ENCODE data around the gene KIFBP.
"Not testable (repeated sequence)": the region's sequence is repeated elsewhere in the genome, so short reads cannot be mapped to it uniquely, and the experiment has no call there.

Gene KIFBP

GRCh38 chr10:68988530-68989316 lies at the start of gene KIFBP:
Gene KIFBP, plus strand, starts transcription at chr10:68988803. Its CDS starts 30 bp downstream, at chr10:68988833.
- peak; percentile 100 for DNase-seq

DNA sequence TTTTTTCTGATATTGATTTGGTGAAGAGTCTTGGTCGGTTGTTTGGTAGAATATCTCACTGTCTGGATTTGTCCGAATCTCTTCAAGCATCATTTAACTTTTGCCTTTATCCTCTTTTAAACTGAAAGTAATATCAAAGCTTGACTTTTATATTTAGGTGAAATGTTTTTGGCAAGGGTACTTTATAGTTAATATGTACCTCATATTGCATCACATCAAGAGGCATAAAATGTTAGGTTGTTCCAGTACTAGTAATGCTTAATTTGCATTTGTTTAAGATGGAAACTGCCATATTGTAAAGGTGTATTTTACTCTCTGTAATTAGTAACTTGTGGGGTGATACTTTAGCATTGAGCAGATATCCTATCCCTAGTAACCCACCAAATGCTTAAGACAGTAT lies 49.7 kb upstream of the KIFBP start:
- DNase-seq = no peak

DNA sequence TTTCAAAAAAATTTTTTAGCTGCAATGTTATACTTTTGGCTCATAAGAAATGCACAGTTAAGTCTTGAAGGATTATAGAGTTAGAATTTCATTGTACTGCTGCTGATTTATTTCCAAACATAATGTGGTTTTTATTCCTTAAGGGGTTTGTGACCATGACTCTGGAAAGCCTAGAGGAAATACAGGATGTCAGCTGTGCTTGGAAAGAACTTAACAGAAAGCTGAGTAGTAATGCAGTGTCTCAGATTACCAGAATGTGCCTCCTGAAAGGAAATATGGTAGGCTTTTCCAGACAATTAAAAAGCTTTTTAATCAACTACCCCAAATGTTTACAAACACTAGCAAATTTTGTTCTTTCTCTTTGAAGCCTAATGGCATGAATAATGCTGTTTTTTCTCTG lies 47.7 kb upstream of the KIFBP start:
- not testable (repeated sequence) for DNase-seq

DNA sequence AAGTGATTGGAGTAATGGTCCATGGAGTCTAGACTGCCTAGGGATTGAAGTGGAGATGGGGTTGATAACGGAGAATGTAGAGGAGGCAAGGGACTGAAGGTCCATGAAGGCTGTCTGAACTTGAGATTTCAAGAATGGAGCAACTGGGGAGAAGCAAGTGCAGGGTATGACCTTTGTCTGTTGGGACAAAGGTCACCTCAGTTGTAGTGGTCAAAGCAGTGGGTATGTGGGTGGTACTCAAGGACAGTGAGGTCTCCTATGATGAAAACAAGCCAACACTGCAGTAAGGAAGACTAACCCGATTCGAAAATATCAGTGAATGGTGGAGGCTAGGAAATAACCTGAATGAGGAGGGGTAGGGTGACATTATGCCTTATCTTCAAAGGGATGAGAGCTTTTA lies 38.0 kb upstream of the KIFBP start:
- no peak for DNase-seq

DNA sequence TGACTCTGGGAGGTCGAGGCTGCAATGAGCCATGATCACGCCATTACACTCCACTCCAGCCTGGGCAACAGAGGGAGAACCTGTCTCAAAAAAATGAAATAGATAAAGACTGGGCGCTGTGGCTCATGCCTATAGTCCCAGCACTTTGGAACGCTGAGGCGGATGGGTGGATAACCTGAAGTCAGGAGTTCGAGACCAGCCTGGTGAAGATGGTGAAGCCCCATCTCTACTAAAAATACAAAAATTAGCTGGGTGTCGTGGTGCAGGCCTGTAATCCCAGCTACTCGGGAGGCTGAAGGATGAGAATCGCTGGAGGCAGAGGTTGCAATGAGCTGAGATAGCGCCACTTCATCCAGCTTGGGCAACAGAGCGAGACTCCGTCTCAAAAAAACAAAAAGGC lies 33.7 kb upstream of the KIFBP start:
- no peak for DNase-seq

DNA sequence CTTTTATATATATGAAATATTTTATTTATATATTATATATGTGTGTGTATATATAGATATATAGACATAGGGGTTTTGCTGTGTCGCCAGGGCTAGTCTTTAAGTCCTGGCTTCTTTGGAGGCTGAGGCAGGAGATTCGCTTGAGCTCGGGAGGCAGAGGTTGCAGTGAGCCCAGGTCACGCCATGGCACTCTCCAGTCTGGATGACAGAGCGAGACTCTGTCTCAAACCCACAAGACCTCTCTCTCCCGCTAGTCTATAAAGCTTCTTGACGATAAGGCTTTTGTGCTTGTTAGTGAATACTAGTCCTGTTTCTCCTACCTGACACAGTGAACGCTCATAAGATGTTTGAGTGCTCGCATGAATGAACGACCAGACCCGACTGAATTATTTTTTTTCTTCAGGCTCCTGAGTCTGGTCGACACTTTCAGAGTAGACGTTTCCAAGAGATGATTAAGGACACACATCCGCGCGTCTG lies 33.2 kb upstream of the KIFBP start:
- peak in 1 of 2 experiments; percentile 92 for DNase-seq

DNA sequence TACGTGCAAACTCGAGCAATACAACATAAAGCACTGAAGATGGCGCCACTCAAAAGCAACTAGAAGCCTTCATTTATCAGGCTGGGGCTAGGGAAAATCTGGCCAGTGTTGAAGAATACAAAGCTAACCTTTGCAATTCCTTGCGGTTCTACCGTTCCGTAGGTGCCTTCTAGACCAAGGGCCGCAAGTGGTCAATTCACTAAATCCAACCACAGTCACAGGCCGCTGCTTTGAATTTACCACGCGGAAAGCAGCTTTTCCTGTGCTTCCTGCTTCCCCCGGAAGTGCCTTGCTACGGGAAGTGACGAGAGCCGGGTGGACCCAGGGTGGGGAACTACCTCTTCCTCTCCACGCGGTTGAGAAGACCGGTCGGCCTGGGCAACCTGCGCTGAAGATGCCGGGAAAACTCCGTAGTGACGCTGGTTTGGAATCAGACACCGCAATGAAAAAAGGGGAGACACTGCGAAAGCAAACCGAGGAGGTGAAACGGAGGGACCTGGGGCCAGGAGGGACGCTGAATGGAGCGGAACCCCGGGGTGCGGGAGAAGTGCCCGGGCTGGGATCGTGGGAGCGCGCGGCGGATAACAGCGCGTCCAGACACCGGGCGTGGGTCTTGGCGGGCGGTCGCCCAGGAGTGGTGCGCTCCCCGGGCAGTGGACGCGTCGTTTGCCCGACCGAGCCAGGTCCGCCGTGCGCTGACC lies 32.6 kb upstream of the KIFBP start, which contains the start of gene DDX21:
DDX21 (plus strand) TSS at position 339 of the 701 bp plus-strand sequence; CDS start at position 395, 56 bp downstream.
- peak; percentile 98 to 99 for DNase-seq

GRCh38 chr10:68957284-68957615 lies 31.4 kb upstream of the KIFBP start:
- no peak for DNase-seq

DNA sequence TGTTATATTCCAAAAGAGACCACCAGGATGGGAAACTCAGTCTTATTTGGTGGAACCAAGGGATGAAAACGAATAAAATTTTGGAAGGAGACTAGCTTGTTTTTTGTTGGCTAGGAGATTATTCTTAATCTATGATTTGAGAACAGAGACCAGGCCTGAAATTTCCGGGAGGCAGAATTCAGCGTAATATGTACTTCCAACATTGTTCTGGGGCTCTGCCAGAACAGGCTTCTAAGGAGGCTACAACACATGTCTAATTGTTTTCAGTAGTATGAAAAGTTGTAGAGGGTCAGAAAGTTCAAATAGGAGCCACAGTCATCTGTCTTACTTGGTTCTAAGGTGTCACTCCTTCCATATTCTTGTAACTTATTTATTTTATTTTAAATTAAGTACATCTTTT lies 30.9 kb upstream of the KIFBP start:
- DNase-seq = no peak

DNA sequence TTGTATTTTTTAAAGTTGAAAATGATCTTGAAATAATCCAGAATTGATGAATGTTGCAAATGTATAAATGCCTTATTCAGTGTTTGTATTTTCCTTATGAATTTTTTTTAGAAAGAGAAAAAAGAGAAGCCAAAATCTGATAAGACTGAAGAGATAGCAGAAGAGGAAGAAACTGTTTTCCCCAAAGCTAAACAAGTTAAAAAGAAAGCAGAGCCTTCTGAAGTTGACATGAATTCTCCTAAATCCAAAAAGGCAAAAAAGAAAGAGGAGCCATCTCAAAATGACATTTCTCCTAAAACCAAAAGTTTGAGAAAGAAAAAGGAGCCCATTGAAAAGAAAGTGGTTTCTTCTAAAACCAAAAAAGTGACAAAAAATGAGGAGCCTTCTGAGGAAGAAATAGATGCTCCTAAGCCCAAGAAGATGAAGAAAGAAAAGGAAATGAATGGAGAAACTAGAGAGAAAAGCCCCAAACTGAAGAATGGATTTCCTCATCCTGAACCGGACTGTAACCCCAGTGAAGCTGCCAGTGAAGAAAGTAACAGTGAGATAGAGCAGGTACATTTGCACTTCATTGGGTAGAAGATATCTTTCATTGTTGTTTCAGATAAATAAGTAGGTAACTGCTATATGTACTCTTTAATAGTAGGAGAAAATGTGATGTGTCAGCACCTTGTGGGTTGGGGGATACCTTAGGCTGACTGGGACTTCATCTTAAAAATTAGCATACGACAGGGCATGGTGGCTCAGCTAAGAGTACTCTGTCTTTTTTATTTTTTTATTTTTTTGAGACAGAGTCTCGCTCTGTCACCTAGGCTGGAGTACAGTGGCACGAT lies 28.7 kb upstream of the KIFBP start:
- DNase-seq = no peak

DNA sequence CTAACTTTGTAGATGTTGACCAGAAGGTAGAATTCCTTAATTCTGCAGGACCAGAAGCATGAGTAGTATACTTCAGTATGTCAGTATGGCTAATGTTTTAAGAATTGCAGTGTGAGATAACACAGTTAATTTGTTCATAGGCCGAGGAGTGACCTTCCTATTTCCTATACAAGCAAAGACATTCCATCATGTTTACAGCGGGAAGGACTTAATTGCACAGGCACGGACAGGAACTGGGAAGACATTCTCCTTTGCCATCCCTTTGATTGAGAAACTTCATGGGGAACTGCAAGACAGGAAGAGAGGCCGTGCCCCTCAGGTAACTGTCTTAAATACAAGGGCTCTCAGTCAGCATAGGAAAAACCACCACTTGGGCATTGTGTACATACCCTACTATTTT lies 25.5 kb upstream of the KIFBP start:
- no peak for DNase-seq

DNA sequence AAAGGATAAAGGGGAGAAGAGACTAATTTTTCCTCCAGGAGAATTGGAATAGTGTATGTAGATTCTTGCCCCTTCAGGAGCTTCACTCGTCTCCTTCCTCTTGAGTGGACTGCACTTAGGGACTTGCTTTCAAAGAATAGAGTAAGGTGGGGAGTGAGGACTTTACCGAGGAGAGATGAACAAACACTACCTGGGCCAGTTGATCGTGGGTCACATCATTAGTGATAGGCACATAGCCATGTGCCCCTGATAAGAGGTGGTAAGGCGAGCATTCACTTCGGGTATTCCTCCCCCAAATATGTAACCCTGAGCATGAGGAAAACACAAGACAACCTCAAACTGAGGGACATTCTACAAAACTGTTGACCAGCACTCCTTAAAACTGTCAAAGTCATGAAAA lies 14.6 kb upstream of the KIFBP start:
- DNase-seq = no peak

- not testable (repeated sequence) for DNase-seq
Measured at GRCh38 chr10:68975936-68976473, 12.6 kb upstream of the KIFBP start.

DNA sequence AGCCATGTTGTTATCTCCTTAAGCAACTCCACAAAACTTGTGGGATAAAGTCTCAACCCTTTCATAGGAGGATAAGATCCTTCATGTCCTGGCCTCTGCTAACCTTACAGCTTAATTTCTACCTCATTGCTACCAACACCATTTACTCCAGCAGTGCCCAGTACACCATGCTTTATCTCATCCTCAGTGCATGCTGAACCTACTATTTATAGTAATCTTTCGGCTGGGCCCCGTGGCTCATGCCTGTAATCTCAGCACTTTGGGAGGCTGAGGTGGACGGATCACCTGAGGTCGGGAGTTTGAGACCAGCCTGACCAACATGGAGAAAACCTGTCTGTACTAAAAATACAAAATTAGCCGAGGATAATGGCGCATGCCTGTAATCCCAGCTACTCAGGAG lies 8.9 kb upstream of the KIFBP start:
- not testable (repeated sequence) for DNase-seq

DNA sequence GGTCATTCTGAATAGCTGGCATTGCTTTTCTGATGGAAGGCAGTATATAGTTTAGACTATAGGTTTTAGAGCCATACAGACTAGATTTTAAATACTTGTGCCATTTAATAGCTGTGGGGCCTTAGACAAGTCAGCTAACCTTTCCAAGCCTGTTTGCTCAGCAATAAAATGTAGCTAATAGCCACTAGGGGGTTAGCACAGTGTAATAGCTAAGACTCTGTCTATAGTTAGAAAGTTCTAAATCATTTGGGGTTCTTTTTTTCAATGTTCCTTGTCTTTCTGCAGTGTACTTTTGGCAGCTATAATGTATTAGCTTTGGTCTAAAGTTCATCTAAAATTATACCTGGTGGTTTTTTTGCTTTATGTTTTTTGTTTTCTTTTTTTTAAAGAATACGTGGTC lies 7.5 kb upstream of the KIFBP start:
- peak; percentile 57 to 75 for DNase-seq

GRCh38 chr10:68982389-68982788 lies 6.2 kb upstream of the KIFBP start:
- no peak for DNase-seq

GRCh38 chr10:68987611-68988010 lies 992 bp upstream of the KIFBP start:
- no peak for DNase-seq

DNA sequence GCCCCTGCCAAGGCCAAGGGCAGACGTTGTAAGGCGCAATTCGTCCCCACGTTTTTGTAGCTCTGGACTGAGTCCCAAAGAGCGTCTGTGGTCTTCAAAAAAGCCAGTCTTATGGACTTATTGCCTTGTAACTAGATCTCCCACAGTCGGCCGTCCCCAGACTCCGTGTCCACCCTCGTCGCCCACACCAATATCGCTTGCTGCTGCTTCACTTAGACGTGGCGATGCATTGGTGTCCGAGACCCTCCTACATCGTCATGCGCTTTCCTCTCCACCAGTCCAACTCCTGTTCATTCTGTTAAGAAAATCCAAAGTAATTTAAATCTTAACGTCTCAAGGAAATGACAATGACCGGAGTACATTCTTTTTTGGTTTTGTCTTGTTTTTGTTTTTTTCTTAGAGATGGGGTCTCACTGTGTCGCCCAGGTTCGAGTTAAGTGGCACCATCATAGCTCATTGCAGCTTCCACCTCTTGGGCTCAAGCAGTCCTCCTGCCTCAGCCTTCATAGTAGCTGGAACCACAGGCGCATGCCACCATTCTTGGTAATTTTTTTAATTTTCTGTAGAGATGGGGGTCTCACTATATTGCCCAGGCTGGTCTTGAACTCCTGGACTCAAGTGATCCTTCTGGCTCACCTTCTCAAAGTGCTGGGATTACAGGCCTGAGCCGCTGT lies 851 bp downstream of the KIFBP start:
- no peak for DNase-seq

DNA sequence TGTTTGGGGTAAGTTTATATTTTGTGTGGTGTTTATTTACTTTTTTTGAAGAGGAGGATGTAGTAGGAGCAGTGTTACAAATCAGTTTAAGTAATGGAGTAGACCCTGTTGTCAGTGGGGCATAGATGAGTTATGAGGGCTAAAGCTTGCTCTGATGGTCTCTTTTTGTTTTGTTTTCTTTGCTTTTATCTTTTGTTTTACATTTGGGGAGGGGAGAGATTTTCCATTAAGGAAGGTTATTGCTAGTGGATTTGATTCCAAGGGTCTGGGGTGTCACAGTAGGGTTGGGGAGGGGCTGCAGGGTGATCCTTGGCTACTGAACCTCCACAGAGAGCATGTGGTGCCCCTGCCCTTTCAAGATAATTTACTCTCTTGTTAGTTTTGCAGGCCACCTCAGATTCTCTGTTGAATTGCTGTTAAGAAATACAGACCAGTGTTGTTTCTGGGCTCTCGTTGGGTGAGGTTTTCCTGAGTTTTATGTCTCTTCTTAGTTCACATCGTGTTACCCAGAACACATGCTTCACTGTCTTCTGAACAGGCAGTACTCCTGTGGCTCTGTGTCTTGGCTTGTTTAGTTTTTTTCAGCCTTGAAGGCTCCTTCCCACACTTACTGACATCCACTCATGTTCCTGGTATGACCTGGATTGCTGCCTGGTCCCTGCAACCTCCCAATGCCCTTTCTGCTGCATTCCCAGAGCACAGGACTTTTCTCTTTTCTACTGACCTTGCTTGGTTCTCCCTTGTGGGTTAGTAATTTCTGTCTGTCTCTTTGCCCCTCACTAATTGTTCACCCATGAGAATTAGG lies 4.2 kb downstream of the KIFBP start:
- DNase-seq = no peak

DNA sequence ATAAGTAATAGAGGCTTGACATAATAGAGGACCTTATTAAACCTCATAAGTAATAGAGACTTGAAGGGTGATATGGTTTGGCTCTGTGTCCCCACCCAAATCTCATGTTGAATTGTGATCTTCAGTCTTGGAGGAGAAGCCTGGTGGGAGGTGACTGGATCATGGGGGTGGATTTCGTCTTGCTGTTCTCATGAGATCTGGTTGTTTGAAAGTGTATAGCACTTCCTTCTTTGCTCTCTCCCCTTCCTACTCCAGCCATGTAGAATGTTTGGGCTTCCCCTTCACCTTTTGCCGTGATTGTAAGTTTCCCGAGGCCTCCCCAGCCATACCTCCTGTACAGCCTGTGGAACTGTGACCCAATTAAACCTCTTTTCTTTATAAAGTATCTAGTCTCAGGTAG lies 8.6 kb downstream of the KIFBP start:
- no peak for DNase-seq

GRCh38 chr10:69004821-69005220 lies 16.2 kb downstream of the KIFBP start:
- DNase-seq = peak; percentile 93 to 95
